Calu3 (cell line): ENCODE data around the gene SNORC. TPM values are rescaled to one million over a fixed set of nuclear protein-coding genes. Genes with fewer than 3 reads are reported as not detected.
A peak's percentile ranks its signal among the peaks of the same experiment; 100 is the strongest.

Experiments
- BruUV-seq: library from RNA; stranded (reverse); fragments of 400-500 nt; replicated peaks from 2 replicates; lab custom pipeline; 2021; lab: Mats Ljungman, UMichigan
- CTCF ChIA-PET: fragments of 300-600 bp; sonication (Branson Sonifier 250); formaldehyde crosslinking; loops from one replicate; lab custom pipeline; 2022; ENCODE audit warnings: antibody characterized with exemption; lab: Charles Lee
- DNase-seq: peaks from one replicate; pipeline ENCODE4 v3.0.0; 2022
- H3K27ac Mint-ChIP-seq: one replicate; pipeline ENCODE4 v1.8.0; 2022; ENCODE audit warnings: mixed read lengths; ENCODE audit not compliant: unreplicated experiment
- H3K27me3 Mint-ChIP-seq: one replicate; pipeline ENCODE4 v1.8.0; 2022; ENCODE audit warnings: mixed read lengths; ENCODE audit not compliant: unreplicated experiment
- H3K36me3 Mint-ChIP-seq: one replicate; pipeline ENCODE4 v1.8.0; 2022; ENCODE audit warnings: mild to moderate bottlenecking, moderate library complexity, mixed read lengths; ENCODE audit not compliant: insufficient read depth, unreplicated experiment
- H3K4me1 Mint-ChIP-seq: one replicate; pipeline ENCODE4 v1.8.0; 2022; ENCODE audit warnings: mild to moderate bottlenecking, low read depth, mixed read lengths; ENCODE audit not compliant: unreplicated experiment
- H3K4me3 Mint-ChIP-seq: one replicate; pipeline ENCODE4 v1.8.0; 2022; ENCODE audit warnings: mild to moderate bottlenecking, low read depth, moderate library complexity, mixed read lengths; ENCODE audit not compliant: unreplicated experiment
- H3K9me3 Mint-ChIP-seq: one replicate; pipeline ENCODE4 v1.8.0; 2022; ENCODE audit warnings: low read depth, mixed read lengths; ENCODE audit not compliant: unreplicated experiment
- CTCF ChIP-seq: fragments of 200-600 bp; IDR thresholded peaks from one replicate; pipeline ENCODE4 v1.8.0; 2022; ENCODE audit warnings: antibody characterized with exemption; ENCODE audit not compliant: unreplicated experiment
- intact Hi-C: fragments of 100-400 bp; cut with micrococcal nuclease; formaldehyde crosslinking; loops from one replicate; pipeline ENCODE4 v1.10.0; 2022; ENCODE audit not compliant: unreplicated experiment
- total RNA-seq: library from RNA; stranded (reverse); gene quantifications from 2 replicates; pipeline ENCODE4 v1.2.3, GENCODE V29; 2022

The SNORC gene
- total RNA-seq, 1 experiment from 2014 or later, result 4.3 TPM

- no TSS peak for BruUV-seq
- Mint-ChIP-seq H3K4me1 (peaks cover 16% of the 10 kb centered on the region), H3K27me3 (no peaks in the 10 kb centered on the region), H3K27ac (peak overlapping the region; percentile 22), H3K9me3 (no peaks in the 10 kb centered on the region), H3K36me3 (peaks cover 8% of the 10 kb centered on the region), H3K4me3 (no peak overlapping the region)
- CTCF ChIA-PET, result no interaction called here
- no peak for DNase-seq
- intact Hi-C loops, result no loop called here
- TF ChIP-seq CTCF, result no peak
Observed at GRCh38 chr2:232884549-232885263, 14.6 kb downstream of the SNORC start.

DNA sequence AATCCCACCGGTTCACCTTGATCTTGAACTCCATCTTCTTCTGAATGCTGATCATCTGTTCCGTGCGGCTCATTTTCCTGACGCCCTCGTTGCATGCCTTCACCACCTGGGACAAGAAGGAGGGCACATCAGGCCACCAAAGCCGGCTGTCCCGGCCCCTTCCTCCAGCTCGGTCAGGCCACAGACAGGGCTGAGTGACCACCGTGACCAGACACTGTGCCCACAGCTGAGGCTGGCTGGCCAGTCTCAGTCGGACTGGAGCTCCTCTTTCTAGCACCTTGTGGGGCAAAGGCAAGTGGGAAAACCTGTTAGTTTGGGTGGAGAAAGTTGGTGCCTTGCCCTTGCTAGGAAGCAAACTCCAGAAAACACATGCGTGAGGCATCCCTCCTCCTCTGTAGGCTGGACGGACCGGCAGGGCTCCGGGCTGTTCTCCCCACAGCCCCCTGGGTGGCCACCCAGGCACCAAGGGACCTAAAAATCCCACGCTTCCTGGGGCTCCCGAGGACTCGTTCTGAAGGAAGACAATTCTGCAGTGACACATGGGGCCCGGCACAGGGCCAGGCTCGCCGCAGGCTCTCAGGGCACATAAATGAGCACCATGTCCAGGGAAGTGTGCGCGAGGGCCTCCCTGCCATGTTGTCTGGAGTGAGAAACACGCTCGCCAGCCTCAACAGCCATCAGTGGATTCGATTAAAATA is 15.3 kb downstream of the SNORC start:
- H3K27me3 Mint-ChIP-seq, result no peaks in the 10 kb centered on the region
- peak overlapping the region; percentile 22 for H3K27ac Mint-ChIP-seq
- intact Hi-C loops, result no loop called here
- no peaks in the 10 kb centered on the region for H3K9me3 Mint-ChIP-seq
- CTCF ChIA-PET, result no interaction called here
- H3K36me3 Mint-ChIP-seq, result peaks cover 9% of the 10 kb centered on the region
- TF ChIP-seq CTCF, result no peak
- no TSS peak for BruUV-seq
- DNase-seq, result no peak
- H3K4me3 Mint-ChIP-seq, result no peak overlapping the region
- peaks cover 17% of the 10 kb centered on the region for H3K4me1 Mint-ChIP-seq

GRCh38 chr2:232886176-232886575 is 16.1 kb downstream of the SNORC start:
- peaks cover 24% of the 10 kb centered on the region for H3K4me1 Mint-ChIP-seq
- intact Hi-C loops, result no loop called here
- no peaks in the 10 kb centered on the region for H3K9me3 Mint-ChIP-seq
- CTCF ChIA-PET, result no interaction called here
- TF ChIP-seq CTCF, result no peak
- H3K4me3 Mint-ChIP-seq, result no peak overlapping the region
- no peak overlapping the region for H3K27ac Mint-ChIP-seq
- no peaks in the 10 kb centered on the region for H3K27me3 Mint-ChIP-seq
- BruUV-seq, result no TSS peak
- no peak for DNase-seq
- H3K36me3 Mint-ChIP-seq, result peaks cover 16% of the 10 kb centered on the region

GRCh38 chr2:232886632-232887031 is 16.6 kb downstream of the SNORC start:
- no peak overlapping the region for H3K4me3 Mint-ChIP-seq
- H3K9me3 Mint-ChIP-seq, result no peaks in the 10 kb centered on the region
- DNase-seq, result no peak
- H3K4me1 Mint-ChIP-seq, result peaks cover 25% of the 10 kb centered on the region
- H3K27ac Mint-ChIP-seq, result no peak overlapping the region
- intact Hi-C loops, result no loop called here
- no TSS peak for BruUV-seq
- TF ChIP-seq CTCF, result no peak
- H3K27me3 Mint-ChIP-seq, result no peaks in the 10 kb centered on the region
- peaks cover 16% of the 10 kb centered on the region for H3K36me3 Mint-ChIP-seq
- CTCF ChIA-PET, result interaction anchor here (0.6 to 0.8 kb wide), 3 partner anchors 18 to 1151 kb away, joined by 3 read pairs; no protein-coding TSS in a partner anchor
